ENCODE measurements around the gene TEX264.

TEX264 gene

DNA sequence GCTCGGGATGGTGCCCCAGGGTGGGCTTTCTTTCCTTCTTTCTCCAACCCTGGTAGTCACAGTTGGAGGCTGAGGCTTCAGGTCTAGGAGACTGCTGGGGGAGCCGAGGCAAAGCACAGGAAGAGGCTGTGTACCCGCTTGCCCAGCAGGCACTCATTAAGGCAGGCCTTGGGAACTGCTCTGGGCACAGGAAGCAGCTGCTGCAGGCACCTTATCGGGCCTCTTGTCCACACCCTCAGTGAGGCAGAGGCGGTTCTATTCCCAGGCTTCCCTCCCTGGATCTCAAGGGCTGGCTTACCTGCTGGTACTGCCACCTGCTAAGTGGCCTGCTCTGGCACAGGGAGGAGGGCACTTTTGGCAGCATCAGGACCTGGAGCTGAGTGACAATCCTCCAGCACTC lies 20.0 kb downstream of the TEX264 start:
- in situ Hi-C loops (cut with HindIII; ENCODE audit: low sequenced_read_pairs): no loop called here

DNA sequence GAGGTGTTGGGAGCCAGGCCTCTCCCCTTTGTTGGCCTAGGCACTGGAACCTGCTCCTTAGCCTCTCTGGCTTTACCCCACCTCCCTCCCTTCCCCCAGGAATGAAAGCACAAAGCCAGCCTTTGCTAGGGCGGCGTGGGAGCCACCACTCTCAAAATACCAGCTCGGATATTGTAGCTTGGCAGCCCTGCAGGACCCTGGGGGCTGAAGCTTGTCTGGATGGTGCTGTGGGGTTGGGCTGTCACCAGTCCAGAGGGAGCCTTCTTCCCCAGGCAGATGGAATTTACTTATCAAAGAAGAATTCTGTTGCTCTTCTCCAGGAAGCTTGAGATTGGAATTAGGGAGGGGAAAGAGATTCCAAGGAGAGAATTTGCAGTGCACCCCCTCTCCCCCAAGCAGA lies 20.9 kb downstream of the TEX264 start:
- in situ Hi-C loops (cut with HindIII; ENCODE audit: low sequenced_read_pairs): no loop called here

DNA sequence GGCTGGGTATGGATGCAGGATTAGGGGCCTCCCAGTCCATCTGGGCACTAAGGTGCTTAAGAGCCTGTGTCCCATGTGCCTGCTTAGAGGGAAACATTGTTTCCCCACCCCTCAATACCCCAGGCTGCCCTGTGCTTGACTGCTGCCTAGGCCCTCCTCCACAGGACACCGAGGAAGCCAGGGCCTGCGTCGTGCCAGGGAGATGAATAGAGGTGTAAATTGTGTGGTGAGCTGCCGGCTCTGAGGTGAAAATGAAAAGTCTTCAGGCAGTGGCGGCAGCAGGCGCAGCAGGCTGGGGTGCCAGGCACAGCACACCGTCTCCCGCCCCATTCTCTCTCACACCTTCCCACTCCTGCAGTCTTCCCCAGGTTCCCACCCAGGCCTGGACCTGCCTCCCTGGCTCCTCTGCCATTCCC lies 21.9 kb downstream of the TEX264 start:
- in situ Hi-C loops (cut with HindIII; ENCODE audit: low sequenced_read_pairs): no loop called here

DNA sequence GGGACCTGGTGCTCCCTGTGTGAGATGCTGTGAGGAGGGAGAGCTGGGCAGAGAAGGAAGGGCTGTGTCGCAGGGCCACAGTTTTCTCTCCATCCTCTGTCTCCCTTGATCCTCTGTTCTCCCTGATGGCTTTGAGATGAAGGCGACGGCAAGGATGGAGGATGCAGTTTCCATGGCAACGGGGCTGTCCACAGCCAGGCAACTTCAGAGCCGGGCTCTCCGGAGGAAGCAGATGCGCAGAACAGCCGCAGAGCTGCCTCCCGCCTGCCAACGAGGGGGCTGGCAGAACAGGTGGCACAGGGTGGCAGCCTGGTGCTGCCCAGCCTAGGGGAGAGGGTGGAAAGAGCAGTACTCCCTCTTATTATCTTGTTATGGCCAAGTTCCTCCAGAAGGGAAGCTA lies 25.9 kb downstream of the TEX264 start:
- in situ Hi-C loops (cut with HindIII; ENCODE audit: low sequenced_read_pairs): no loop called here

DNA sequence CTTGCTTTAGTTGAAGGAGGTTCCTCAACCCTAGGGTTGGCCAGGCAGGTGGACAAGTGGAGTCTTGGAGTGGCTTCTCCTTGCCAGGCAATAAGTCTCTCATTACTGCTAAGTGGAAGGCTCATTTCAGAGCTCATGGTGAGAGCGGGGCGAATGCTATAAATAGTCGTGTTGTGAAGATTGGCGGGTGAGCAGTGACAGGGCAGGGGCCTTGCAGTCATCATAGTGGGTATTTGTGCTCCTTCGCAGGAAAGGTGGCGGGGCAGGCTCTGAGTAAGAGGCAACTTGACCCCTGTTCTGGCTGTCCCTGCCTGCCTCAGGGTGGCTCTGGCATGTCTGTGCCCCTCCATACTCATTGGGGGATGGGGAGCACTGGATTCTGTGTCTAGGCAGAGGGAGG lies 27.2 kb downstream of the TEX264 start:
- in situ Hi-C loops (cut with HindIII; ENCODE audit: low sequenced_read_pairs): no loop called here

DNA sequence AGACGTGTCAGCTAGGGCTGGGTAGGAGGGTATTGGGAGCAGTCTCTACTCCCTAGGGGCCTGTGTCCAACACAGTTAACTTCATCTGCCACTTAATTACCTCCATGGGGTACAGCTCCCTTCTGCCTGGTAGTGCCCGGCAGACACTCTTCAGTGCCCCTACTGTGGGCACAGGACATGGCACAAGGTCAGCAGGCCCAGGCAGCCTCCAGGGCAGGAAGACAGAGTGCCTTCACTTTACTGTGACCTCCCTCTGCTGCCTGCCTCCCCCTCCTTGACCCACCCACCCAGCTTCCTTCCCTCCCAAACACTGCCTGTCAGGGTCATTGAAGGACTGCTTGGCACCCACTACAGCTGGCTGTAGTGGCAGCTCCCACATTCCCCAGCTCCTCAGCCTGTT lies 29.4 kb downstream of the TEX264 start:
- in situ Hi-C loops (cut with HindIII; ENCODE audit: low sequenced_read_pairs): loop anchor here (5.0 kb wide), 1 partner anchor 97 kb away; no protein-coding TSS in a partner anchor

DNA sequence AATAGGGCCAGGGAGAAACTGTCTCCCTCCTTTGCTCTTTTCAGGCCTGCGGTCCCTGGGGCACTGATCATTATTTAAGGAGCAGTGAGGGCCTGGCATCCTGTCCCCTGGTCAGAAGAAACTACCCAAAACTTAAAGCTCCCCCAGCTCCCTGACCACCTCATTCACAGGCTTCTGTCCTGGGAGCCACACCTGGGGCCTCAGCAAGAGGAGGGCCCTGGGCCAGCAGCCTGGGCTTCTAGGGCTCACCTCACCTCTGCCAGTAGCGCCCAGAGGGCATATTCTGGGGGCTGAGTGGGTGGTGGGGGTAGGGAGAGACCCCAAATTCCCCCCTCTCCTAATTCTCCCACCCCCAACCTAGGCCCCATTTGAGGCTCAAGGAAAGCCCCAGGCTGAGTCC lies 31.1 kb downstream of the TEX264 start:
- in situ Hi-C loops (cut with HindIII; ENCODE audit: low sequenced_read_pairs): loop anchor here (5.0 kb wide), 1 partner anchor 95 kb away; no protein-coding TSS in a partner anchor

DNA sequence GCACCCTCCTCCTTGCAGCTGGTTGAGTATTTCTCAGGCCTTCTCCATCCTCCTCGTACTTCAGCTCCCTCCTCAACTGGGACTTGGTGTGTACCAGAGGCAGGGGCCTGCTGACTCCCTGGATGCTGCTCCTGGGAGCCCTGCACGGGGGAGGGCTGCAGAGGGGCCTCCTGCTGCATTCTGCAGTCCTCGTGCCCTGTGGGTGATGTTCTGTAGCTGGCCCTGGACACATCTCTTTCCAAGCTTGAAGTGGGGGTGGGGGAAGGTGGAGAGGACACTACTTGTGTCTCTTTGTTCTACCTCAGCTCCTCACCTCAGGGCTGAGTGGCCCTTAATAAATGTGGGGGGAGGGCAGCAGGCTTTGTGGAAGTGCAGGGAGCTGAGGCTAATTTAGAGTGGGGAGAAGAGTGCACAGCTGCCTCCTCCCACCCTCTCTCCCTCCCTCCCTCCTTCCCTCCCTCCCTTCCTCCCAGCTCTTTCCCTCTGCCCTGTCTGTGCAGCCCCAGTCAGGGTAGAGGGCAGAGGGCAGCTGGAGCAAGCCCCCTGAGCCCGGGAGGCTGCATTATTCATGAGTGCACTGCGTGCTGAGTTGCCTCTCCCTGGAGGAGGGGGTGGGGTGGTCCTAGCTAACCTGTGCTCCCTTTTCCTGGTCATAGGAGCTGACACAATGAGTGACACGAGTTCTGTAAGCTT lies 32.2 kb downstream of the TEX264 start:
- in situ Hi-C loops (cut with HindIII; ENCODE audit: low sequenced_read_pairs): loop anchor here (5.0 kb wide), 1 partner anchor 94 kb away; no protein-coding TSS in a partner anchor

DNA sequence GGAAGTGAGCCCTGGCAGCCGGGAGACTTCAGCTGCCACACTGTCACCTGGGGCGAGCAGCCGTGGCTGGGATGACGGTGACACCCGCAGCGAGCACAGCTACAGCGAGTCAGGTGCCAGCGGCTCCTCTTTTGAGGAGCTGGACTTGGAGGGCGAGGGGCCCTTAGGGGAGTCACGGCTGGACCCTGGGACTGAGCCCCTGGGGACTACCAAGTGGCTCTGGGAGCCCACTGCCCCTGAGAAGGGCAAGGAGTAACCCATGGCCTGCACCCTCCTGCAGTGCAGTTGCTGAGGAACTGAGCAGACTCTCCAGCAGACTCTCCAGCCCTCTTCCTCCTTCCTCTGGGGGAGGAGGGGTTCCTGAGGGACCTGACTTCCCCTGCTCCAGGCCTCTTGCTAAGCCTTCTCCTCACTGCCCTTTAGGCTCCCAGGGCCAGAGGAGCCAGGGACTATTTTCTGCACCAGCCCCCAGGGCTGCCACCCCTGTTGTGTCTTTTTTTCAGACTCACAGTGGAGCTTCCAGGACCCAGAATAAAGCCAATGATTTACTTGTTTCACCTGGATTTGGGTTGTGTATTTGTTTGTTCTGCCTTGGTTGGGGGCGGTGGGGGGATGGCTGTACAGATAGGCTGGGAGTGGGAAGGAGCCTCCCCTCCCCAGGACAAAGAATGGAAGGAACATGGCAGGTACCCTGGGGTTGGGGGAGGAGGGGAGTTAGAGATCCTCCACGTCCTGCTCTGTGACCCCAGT lies 32.9 kb downstream of the TEX264 start:
- in situ Hi-C loops (cut with HindIII; ENCODE audit: low sequenced_read_pairs): loop anchor here (5.0 kb wide), 1 partner anchor 93 kb away; no protein-coding TSS in a partner anchor

DNA sequence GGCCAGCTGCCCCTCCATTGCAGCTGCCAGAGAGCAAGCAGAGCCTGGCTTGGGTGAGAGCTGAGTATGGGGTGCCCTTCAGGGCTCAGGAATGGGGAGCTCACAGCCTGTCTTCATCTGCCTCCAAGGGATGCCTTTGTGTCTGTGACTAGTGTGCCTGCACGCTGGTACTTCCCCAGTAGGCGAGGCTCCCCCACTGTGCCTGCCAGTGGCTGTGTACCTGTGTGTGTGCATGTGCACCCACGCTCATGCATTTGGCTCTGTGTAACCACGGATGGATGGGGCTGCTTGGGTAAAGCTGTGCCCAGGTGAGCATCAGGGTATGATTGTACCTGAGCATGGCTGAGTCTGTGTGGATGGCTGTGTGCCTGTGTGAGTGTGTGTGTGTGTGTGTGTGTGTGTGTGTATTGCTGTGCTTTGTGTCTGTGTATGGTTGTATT lies 33.5 kb downstream of the TEX264 start:
- in situ Hi-C loops (cut with HindIII; ENCODE audit: low sequenced_read_pairs): loop anchor here (5.0 kb wide), 1 partner anchor 93 kb away; no protein-coding TSS in a partner anchor

DNA sequence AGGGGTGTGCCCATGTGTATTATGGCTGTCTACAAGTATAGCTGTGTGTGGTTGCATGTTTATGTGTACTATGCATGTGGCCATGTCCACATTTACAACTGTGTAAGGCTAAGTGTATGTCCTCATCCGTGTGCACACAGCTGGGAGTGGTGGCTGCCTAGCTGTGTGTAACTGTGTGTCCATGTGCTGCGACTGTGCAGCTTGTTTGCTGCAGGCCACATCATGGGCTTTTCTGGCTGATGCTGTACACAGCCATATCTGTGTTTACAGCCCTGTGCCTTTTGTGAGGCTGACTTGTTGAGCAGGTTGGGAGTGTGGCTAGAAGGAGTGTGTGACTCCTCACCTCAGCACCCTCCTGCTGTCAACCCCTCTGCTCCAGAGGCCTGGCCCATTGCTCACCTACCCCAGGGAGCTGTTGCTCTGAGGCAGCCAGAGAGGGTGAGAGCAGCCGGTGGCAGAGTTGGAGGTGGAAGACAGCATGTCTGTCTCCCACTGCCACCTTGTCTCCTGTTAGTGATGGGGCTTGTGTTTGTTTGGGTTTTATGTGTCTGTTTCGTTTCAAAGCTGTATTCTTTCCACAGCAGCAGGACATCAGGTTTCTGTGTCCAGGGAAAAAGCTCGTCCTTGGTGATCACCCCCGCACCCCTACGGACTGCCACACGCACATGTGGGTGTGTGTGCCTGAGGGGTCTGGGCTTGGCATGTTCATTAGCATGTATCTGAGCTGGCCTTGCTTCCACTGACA lies 34.4 kb downstream of the TEX264 start:
- in situ Hi-C loops (cut with HindIII; ENCODE audit: low sequenced_read_pairs): no loop called here

DNA sequence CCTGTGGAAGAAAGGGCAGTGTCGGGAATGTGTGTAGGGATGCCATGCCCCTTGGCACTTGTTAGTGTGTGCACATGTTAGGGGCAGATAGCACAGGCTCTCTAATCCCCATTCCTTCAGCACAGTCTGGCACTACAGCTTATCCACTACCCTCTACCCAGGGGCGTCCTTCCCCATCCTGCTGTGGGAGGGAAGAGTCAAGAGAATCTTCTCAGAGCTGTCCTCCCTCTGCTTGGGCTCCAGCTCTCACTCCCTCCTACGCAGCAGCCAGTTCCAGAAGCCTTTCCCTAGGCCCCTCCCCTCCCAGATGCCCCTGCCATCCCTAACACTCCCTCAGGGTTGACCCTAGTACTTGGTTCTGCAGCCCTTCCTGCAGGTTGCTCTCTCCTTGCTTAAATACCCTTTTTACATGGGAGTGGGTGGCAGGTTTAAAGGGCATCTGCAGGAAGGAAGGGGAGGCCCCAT lies 35.0 kb downstream of the TEX264 start:
- in situ Hi-C loops (cut with HindIII; ENCODE audit: low sequenced_read_pairs): no loop called here

DNA sequence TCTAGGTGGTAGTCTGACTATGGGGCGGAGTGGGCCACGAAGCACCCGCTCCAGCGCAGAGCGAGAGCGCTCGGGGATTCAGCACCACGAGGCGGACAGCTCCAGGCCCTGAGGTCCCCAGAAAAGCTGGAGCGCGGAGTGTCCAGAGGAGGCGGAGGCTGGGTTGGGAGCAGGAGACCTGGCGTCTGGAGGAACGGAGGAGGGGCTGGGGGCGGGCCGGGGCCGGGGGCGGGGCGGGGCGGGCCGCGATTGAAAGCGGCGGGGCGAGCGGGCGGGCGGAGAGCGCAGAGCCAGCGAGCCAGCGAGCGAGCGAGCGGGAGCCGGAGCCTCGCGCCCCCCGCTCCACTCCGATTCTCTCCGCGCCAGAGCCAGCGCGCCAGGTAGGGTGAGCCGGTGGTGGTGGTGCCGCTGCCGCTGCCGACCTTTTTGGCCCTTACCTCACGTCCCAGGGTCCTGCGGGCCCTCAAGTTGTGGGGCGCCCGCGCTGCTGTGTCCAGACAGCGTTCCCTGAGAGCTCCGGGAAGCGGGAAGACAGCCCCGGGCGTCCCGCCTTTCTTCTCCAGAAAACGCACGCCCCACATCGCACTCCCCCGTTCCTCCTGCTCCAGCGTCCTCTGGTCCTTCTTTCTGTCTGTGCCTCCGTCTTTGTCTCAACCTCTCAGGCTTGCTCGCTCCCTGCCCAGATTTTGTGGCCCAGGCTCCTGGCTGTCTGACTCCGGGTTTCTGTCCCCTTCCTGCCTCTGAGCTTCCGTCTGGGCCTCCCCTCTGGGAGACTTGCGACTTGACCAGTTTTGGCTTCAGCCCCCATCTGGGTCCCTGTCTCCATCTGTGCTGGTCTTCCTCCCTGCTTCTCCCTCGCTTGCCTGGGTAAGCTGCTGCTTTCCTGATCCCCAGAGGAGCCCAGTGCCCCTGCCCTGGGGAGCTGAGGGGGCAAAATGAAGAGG lies 36.0 kb downstream of the TEX264 start, which contains the start of gene GRM2:
Gene GRM2 (plus strand): TSS at position 281 of the 944 bp plus-strand sequence. CDS start 1,916 bp downstream, outside the sequence.
- in situ Hi-C loops (cut with HindIII; ENCODE audit: low sequenced_read_pairs): no loop called here

DNA sequence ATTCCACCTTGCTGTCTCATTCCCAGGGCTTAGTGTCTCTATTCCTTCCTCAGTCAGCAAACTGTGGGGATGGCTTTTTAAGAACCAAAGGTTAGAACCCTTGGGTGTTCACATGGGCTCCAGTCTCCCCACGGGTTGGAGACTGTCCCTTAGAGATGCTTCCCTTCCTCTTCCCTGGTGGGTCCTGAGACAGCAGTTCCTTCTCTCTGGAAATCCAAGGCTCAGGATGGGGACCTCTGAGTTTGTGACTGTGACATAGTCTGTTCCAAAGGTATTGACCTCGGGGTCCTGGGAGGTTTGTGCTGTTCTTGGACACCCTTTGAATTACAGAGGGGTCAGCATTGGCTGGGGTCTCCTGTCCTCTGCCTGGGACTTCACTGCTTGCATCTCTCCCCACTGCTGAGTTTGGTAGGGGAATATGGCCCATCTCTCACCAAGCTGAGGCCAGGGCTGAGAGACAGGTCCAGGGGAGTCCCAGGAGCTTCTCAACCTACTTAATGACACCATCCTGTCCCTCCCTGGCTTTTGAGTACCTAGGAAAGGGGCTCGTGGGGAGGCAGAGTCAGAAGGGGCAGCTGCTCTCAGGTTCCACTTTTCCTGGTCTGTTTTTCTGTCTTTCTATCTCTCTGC lies 37.3 kb downstream of the TEX264 start:
- in situ Hi-C loops (cut with HindIII; ENCODE audit: low sequenced_read_pairs): no loop called here

DNA sequence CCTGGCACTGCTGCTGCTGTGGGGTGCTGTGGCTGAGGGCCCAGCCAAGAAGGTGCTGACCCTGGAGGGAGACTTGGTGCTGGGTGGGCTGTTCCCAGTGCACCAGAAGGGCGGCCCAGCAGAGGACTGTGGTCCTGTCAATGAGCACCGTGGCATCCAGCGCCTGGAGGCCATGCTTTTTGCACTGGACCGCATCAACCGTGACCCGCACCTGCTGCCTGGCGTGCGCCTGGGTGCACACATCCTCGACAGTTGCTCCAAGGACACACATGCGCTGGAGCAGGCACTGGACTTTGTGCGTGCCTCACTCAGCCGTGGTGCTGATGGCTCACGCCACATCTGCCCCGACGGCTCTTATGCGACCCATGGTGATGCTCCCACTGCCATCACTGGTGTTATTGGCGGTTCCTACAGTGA lies 38.0 kb downstream of the TEX264 start:
- in situ Hi-C loops (cut with HindIII; ENCODE audit: low sequenced_read_pairs): no loop called here

DNA sequence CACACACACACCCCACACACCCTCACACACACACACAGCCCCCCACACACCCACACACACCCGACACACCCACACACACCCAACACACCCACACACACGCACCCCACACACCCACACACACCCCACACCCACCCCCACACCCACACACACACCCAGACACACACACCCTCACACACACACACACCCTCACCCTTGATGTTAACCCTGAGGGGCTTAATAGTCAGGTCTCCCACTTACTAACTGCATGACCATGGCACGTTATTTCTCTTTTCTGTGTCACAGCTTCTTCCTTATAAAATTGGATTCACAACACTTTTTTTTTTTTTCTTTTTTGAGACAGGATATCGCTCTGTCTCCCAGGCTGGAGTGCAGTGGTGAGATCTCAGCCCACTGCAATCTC lies 38.6 kb downstream of the TEX264 start:
- in situ Hi-C loops (cut with HindIII; ENCODE audit: low sequenced_read_pairs): no loop called here

DNA sequence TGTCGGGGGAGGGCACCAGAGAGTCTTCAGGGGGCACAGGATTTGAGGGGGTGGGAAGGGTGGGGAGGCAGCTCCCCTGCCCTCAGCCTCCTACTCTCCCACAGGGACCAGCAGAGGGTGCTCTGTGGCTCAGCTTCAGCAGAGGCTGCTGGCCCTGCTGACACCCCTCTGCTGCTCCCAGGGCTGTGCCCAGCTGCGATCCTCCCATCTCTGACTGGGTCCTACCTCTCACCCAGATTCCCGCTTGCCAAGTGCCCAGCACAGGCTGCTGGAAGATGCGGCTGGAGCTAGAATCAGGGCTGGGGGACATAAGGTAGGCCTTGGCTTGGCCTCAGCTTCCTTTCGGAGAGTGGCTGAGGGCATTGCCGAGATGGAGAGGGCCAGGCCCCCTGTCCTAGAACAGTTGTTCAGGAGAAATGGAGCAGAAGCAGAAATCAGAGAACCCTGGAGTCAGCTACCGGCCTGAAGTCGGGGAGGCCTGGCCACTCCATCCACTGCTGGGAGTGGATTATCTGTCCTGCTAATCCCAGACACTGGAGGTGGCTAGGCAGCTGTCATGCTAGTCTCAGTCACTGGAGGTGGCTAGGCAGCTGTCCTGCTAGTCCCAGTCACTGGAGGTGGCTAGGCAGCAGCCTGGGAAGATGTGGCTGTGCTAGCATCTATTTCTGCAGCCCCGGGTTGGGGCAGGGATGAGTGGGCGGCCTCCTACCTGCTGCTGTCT lies 39.7 kb downstream of the TEX264 start:
- in situ Hi-C loops (cut with HindIII; ENCODE audit: low sequenced_read_pairs): no loop called here

DNA sequence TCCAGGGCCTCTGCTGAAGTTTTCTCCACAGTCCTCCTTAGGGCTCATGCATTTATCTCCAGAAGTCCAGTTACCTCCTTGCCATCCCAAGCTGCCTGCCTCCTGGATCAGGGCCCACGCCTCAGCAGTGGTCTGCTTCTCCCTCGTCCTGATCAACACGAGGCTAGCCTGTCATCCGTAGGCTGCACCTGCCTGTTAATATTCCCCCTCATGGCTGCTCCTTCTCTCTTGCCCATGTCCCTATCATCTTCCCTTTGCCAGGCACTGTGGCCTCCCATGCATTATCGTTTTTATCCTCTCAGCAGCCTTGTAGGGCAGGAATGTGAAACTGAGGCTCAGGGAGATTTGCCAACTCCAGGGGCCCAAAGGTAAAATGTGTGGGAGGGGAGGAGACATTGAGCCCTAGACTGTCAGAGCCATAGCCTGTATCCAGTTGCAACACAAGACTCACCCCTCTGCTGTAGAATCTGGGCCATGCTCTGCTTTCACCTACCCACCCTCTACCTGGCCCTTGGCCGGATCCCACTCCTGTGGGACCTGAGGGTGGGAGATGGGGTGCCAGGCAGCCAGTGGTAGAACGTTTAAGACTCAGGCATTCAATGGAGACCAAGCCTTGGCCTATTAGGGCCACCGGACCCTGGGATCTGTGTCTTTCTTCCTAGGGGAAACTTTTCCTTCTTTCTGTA lies 40.4 kb downstream of the TEX264 start:
- in situ Hi-C loops (cut with HindIII; ENCODE audit: low sequenced_read_pairs): no loop called here

Data from endothelial cell of hepatic sinusoid (primary cell).